HG03521 (cell line): ENCODE measurements around the gene CDYL.
"Not testable (repeated sequence)": the region's sequence is repeated elsewhere in the genome, so short reads cannot be mapped to it uniquely, and the experiment has no call there.

Source experiments
- ATAC-seq: cut with Tn5 transposase; IDR thresholded peaks from one replicate; pipeline ENCODE4 v1.9.1; 2021; ENCODE audit warnings: mild to moderate bottlenecking, moderate library complexity; ENCODE audit not compliant: unreplicated experiment

The CDYL gene

DNA sequence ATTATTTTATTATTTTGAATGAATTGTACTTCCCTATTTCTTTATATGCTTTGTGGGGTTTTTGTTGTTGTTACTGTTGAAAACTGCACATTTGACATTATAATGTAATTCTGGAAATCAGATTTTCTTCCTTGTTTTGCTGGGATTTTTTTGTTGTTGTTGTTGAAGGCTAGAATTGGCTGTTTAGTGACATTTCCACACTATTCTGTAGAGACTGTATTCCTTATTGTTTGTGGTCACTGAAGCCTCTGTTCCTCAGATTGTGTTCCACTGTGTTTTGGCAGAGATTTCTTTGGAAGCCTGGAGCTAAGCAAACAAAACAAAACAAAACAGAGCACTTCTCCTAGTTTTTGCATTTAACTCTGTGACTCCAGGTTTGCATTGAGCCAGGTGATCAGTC, 52.9 kb downstream of the CDYL start:
- no peak for ATAC-seq

DNA sequence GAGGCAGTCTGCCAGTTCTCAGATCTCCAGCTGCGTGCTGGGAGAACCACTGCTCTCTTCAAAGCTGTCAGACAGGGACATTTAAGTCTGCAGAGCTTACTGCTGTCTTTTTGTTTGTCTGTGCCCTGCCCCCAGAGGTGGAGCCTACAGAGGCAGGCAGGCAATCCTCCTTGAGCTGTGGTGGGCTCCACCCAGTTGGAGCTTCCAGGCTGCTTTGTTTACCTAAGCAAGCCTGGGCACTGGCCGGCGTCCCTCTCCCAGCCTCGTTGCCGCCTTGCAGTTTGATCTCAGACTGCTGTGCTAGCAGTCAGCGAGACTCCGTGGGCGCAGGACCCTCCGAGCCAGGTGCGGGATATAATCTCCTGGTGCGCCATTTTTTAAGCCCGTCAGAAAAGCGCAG, 59.3 kb downstream of the CDYL start:
- ATAC-seq, result not testable (repeated sequence)

DNA sequence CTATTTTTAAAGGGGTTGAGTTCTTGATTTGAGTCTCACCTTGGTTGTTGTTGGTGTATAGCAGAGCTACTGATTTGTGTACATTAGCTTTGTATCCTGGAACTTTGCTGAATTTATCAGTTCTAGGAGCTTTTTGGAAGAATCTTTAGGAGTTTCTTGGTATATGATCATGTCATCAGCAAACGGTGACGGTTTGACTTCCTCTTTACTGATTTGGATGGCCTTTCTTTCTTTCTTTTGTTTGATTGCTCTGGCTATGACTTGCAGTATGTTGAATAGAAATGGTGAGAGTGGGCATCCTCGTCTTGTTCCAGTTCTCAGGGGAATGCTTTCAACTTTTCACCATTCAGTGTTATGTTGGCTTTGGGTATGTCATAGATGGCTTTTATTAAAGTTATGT, 64.0 kb downstream of the CDYL start:
- no peak for ATAC-seq

DNA sequence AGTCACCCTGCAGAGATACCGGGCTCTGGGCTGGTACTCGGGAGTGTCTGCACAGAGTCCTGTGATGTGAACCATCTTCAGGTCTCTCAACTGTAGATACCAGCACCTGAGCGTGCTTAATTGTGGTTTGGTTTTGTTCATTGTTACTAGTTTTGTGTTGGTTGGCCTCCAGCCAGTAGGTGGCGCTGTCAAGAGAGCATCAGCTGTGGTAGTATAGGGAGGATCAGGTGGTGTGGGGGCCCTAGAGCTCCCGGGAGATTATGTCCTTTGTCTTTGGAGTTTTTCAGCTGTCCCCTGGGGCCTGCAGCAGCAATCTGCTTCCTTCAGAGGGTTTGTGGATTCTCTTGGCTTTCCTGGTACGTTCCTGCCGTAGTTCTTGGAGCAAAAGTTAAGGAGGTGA, 67.9 kb downstream of the CDYL start:
- ATAC-seq, result no peak

DNA sequence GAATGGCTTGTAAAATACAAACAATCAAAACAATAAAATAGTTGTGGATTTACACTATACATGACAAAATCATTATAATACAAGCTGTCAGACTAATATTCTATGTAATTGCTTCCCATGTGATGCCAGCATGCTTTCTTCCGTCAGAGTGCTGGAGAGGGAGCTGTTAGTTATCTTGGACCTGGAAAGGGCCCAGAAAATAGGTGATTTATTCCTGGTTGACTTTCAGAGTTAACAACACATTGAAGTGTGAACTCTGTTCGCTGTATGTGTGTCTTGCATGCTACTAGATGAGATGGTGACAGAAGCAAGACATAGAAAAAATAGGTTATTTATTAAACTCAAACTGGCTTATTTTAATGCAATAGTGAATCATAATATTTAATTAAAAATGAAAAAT, 70.2 kb downstream of the CDYL start:
- no peak for ATAC-seq

DNA sequence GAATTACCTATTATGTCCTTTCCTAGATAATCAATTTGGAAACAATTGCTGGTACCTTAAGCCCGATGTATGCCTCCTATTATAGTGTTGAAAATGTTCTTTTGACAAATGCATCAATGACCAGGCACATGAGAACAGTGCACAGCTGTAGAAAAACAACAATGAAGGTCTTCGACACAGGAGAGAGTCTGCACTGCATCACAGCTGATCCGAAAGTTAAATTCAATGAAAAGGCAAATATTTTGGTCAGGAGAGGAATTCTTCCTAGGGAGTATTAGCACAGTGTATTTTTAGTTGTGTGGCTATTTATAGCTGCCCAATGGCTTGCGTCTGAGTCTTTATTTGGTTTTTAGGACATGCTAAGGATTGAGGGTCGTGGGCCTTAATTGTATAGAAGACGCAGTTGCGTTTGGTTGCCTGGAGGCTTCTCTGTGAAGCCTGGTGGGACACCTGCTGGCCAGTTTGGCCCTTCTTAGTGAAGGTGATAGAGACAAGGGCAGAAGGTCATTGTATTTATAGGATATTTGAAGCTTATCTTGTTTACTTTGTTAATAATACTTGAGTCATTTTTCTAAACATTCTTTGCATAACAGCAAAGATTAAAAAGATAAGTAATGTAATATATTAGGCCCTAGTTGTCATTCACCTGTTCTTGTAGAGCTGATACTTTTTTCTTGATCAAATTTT, 72.3 kb downstream of the CDYL start:
- no peak for ATAC-seq

DNA sequence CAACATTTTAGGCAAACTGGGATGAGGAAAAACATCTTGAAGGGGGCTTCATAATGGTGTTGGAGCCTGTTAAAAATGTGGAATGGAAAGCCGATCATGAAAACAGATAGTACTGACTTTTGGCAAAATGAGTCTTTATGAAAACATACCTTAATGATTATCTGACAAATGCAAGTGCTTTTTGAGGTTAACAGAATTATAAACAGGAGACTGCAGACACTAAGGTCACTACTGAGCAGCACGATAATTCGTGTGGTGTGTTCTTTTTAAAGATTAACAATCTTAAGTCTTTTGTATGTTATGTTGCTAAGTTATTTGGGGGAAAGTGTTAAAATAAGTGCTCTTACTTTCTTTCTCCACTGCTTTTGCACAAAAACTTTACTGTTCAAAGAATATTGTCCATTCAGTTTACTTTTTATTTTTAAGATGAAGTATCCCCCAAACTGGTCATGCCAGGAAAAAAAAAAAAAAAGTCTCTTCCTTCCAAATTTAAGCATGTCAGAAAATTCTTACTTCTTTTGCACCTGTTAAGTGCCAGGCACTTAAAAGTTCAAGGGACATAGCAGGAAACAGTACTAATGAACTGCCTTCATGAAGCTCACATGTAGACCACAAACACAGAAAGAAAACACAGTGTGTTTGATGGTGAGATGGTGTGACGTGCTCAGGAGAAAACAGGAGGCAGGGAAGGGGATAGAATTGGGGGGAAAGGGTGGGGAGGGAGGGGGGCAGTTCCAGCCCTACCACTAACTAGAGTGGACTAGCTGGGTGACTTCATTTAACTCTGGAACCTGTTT, 73.2 kb downstream of the CDYL start:
- no peak for ATAC-seq

DNA sequence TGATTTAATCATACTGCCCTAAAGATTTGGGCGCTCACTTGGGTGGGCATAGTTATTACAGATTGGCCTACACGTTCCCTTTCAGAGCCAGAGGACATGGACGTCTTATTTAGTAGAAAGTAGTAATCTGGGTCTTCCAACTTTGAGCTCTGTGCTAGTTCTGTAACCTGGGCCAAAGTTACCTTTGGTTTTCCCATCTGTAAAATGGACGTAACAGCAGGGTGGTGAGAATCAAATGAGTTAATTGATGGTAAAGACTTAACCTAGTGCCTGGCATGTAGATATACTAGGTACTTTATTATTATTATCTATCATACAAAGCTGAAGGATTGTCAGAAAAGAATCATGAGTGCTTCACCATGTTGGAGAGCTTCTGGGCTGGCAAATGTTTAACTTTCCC, 74.8 kb downstream of the CDYL start:
- ATAC-seq, result no peak

DNA sequence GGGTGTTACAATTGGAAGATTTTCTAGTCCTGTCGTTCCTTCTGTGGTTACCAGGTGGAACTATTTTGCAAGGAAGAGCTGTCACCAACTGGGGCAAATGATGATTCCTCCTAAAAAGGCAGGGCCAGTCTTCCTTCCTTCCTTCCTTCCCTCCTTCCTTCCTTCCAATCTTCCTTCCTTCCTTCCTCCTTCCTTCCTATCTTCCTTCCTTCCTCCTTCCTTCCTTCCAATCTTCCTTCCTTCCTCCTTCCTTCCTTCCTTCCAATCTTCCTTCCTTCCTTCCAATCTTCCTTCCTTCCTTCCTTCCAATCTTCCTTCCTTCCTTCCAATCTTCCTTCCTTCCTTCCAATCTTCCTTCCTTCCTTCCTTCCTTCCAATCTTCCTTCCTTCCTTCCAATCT, 76.0 kb downstream of the CDYL start:
- ATAC-seq, result not testable (repeated sequence)

DNA sequence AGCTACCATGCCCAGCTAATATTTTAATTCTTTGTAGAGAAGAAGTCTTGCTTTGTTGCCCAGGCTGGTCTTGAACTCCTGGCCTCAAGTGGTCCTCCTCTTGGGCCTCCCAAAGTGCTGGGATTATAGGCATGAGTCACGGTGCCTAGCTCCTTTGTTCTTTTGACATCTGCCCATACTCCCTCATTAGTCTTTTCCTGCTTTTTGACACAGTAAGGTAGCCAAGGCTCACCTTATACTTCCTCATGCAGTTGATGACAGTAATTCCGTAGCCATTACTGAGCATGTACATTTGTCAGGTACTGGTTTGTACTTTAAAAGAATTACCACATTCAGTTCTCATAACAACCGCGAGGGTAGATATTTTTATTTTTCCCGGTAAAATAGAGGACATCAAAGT, 76.7 kb downstream of the CDYL start:
- ATAC-seq, result no peak

DNA sequence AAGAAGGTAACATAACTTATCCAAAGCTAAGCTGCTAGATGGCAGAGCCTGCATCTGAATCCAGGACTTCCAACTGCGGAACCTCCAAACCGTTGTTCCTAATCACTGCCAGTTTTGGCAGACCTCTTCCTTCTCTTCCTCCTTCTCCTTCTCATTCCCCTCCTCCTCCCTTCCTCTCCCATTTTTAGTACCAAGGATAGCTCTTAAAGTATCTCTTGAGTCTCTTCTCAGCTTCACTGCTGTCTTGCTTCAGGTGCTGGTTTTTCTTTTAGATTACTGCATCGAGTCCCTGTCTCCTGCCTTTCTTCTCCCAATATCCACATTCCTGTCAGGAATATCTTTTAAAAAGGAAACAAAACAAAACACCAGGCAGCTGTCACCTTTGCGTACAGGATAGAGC, 77.1 kb downstream of the CDYL start:
- ATAC-seq, result no peak

DNA sequence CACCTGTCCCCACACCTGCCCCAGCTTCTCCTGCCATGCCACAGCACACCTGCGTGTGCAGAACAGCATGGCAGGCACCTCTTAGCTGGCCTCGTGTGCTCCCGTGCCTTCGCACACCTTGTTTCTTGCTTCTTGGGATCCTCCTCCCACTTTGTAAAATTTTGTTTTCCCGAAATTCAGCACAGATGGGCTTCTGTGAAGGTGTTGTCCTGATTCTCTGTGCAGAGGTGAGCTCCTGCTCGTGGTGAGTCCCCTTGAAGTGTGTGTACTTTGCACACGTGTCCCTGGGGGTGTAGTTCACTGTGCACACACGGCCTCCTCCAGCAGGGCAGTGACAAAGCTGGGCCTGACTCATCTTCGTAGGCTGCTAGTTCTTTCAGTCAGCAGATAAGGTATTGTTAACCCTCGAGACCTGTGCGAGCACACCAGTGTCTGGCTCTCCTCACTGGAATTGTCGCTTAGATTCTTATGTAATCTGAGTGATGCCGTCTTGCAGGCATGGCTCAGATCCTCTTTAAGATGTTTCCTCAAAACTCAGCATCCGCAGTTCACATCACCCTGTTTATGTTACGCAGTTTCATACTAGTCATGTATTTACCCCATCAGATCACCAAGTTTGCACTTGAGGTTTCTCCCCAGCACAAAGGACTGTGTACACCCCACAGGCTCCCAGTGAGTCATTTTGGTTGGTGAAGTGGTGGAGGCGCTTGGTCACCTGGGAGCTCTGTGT, 77.7 kb downstream of the CDYL start:
- ATAC-seq, result no peak

DNA sequence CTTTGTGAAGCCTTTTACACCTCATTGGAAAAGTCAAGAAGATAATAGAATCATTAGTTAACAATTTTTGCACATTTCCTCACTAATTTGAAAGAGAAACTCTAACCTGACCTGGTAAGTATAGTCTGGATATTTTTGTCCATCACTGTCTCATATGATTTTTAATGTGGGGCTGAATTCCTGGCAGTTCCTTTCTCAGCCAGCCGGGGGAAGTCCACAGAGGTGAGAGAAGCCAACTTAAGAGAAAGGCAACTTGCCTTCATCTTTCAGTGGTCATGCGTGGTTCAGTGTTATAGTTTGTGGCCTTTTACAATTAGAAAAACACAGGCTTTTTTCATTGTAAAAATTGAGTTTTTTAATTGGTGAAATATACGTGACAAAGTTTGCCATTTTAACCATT, 80.6 kb downstream of the CDYL start:
- no peak for ATAC-seq

DNA sequence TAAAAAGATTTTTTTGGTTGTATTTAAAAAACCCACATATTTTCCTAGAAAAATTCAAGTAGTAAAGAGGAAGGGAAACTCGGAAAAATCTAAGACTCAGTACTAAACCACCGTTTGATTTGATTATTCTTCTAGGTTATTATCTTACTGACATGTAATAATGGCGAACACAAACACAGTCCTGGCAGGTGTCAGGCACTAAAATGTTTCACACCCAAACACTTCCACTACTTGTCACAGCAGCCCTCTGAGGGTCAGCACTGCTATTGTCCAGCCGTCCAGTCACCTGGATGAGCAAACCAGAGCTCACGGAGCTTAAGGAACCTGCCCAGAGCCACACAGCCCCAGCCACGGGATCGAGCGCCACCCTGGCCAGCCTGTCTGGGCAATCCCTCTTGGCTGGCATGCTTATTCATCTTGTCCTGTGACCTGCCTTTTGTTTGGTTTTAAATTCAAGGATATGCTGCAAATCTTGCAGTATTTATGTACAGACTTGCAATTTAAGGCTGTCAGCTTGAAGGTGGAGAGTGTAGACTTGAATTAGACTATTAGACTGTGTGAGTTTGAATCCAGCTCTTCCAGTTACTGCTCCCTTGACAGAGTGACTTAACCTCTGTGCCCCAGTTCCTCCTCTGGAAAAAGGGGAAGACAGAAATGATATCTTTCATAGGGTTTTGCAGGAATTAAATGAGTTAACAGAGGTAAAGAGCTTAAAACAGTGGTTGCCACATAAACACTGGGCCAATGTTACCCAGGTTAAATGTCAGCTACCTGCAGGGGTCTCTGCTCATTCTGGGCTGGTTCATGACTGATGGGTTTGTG, 82.2 kb downstream of the CDYL start:
- no peak for ATAC-seq

DNA sequence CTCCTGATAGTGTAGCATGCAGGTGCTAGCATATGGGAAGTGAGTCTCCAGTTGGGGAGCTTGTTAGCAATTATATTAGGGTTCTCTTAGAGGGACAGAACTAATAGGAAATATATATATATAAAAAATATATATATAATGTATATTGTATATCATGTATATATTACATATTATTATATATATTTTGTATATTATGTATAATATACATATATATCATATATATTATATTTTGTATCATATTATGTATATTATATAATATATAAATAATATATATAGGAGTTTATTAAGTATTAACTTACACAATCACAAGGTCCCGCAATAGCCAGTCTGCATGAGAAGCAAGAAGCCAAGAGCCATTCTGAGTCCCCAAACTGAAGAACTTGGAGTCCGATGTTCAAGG, 84.2 kb downstream of the CDYL start:
- no peak for ATAC-seq

DNA sequence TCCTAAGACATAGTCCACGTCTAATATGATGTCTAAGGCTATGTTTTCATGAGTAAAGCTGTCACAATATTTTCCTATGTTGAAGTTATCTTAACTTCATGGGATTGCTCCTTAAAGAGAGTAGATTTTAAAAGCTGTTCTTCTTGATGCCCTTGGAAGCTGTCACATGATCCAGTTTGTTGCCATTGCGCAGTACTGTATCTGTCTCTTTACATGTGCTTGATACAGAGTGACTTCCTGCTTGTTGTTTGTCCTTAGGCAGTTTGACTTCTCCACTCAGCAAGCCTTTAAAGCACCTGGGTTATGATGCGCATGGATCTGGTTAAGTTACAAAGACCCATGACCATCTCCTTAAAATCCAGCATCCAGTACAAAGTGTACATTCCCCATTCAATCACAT, 85.4 kb downstream of the CDYL start:
- no peak for ATAC-seq

DNA sequence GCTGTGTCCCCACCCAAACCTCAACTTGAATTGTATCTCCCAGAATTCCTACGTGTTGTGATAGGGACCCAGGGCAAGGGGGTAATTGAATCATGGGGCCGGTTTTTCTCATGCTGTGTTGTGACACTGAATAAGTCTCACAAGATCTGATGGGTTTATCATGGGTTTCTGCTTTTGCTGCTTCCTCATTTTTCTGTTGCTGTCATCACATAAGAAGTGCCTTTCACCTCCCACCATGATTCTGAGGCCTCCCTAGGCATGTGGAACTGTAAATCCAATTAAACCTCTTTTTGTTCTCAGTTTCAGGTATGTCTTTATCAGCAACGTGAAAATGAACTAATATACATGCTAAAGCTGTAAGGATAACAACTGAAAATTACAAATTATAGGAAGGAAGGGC, 88.3 kb downstream of the CDYL start:
- no peak for ATAC-seq

DNA sequence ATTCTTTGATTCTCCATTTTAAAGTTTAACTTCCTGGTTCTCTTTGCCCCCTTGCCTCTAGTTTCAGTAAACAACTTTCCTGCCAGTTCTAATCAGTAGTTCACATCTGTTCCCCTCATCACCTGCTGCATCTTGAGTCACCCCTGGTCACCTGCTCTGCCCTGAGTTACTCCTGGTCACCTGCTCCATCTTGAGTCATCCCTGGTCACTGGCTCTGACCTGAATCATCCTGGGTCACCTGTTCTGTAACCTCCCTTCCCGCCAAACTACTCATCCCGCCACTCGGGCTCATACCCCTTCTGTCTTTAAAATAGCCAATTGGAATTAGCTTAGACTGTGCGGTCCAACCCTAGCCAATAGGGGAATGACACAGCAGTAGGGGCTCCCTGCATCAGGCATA, 88.8 kb downstream of the CDYL start:
- not testable (repeated sequence) for ATAC-seq

DNA sequence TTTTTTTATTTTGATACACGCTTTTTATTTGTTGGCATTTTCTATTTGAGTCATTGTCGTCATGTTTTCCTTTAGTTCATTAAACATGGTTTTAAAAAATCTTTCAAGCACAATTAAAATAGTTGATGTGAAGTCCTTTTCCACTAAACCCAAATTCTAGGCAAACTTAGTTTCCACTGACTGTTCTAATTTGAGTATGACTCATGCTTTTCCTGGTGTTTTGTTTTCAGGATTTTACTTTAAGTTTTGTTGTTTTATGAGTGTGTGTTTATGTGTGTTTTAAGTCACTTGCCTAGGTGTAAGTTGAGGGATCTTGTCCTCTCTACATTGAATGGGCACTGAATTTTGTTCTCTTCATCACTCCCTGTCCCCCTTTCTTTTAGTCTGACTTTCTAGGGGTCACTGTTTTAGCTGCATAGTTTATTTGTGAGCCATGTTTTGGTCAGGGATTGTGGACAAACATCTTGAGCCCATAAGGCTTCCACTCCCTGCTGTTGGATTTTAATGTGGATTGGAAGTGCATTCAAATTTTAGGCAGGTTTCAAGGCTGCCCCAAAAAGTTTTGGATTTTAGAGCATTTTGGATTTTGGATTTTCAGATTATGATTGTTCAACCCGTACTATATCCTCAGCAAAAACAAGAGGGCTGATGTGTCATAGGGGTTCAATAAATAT, 94.8 kb downstream of the CDYL start:
- no peak for ATAC-seq

DNA sequence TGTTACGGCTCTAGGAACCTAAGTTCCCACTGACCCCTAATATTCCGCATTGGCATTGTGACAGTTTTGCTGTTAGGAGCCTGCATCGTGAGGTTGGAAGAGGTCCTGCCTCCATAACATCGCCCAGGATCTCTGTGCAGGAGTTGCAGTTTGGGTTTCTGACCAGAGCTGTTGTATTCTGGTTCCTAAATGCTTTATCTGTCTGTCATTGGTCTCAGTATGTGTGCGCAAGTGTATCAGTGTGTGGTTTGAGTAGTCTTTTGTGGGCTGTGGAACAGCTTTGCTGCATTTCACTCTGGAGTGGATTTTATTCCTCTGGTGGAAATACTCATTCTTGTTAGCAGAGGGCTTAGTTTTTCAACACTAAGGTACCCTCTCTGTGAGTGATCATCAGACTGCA, 95.6 kb downstream of the CDYL start:
- no peak for ATAC-seq

DNA sequence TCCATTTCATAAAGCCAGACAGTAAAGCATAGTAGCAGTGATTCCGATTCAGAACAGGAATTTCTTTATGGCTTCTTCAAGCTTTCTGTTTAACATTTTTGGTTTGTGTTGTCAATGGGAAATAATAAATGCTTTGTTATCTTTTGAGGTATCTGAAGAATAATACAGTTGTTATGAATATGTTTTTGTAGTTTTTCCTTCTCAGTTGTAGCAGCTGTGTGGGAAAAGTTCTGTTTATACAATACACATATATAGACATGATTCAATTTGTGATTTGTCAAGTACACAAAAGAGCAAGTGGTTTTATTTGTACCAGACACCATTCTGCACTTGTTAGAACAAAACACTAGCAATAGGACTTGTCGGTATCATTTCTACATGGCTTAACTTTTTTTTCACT, 96.6 kb downstream of the CDYL start:
- no peak for ATAC-seq
